GM19468 (cell line): ENCODE data around the gene QSOX2.

Experiments used
- ATAC-seq: cut with Tn5 transposase; IDR thresholded peaks from one replicate; pipeline ENCODE4 v1.9.1; 2021; ENCODE audit warnings: mild to moderate bottlenecking, moderate library complexity, moderate number of reproducible peaks; ENCODE audit not compliant: unreplicated experiment; ENCODE audit errors: extremely low read depth

The QSOX2 gene

DNA sequence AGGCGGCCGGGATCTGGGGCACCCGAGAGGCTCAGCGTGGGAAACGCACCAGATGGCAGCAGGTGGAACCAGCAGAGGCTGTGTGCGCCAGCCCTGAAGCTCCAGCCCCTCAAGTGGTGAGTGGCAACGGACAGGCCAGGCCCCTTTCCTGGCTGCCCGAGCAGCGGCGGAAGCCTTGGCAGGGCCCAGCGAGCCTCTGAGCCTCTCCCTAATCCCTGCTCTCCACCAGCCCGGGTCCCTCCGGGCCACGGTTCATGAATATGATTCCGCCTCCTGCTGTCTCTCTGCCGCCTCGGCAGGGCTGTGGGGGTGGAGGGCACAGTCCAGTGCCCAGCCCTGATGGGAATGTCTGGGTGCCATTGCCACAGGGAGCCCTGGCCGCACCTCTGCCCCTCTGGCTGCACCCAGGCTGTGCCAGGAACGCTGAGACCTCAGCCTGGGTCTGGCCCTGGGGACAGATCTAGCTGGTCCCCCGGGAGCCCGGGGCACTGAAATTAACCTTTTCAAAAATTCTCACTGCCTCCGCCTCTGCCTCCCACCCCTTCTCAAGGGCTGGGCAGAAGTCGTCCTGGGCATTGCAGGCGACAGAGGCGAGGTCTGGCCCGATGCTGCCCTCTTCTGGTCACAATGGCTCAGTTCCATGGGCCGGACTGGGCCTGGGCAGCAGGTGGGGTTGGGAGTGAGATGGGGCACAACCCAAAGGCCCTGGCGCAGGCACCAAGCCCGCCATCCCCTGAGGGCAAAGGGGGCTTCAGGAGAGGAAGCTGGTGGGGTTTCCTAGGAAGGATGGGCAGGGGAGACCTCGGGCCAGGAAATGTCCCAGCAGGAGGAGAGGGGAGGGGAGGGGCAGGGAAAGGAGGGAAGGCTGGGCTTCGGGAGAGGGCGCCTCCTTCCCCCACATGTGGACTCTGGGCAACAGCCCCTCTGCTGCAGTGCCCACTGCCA lies 38.0 kb upstream of the QSOX2 start:
- ATAC-seq, result no peak

- ATAC-seq, result no peak
Observed at GRCh38 chr9:136282272-136282861, 36.8 kb upstream of the QSOX2 start.

DNA sequence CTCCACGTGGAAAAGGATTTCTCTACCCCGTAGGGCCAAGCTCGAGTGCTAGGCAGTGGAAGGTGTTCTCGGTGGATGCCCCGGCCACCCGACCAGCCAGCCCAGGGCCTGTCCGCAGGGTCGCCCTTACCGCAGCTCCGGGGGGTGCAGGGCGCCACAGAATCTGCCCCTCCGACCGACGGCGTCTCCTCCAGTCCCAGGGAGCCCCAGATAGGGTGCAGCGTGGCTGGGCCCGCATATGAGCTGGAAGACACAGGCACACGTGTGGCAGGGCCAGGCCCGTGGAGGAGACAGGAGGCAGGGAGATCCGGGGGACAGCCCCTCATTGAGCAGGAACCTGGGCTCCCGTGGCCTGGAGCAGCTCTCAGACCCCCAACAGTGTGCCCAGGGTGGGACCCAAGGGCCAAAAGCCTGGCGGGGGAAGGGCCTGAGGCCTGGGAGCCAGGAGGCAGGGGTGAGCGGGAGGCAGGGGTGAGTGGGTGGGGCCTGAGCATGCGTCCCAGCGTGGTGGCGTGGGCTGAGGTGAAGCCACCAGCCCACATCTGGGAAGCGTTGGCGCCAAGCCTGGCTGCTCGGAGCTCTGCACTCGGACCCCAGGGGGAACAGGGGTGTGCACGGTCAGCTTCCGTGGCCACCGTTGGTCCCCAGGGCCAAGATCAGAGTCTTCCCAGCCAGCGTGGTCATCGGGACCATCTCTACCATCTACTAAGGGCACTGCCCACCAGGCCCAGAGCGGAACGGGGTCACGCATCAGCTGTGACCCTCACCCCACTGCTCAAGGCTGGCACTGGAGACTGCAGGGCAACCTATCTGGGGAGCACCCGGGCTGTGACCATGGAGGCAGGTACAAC lies 36.0 kb upstream of the QSOX2 start:
- ATAC-seq, result no peak

GRCh38 chr9:136280535-136281315 lies 35.1 kb upstream of the QSOX2 start:
- no peak for ATAC-seq

DNA sequence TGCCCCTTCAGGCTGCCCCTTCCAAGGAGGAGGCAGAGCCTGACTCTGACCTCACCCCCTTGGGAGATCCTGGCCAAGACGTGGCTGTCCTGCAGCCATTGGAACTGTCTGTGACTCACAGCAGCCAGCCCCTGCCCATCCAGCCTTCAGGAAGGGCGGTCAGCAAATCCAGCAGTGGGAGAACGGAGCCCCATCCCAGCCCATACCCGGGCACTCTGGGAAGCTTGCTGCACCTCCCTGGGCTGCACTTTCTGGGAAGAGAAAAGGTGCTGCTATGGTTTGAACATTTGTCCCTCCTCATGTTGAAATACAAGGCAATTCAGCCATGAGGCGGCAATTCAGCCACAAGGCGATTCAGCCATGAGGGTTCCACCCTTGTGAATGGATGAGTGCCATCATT lies 33.9 kb upstream of the QSOX2 start:
- ATAC-seq, result no peak

DNA sequence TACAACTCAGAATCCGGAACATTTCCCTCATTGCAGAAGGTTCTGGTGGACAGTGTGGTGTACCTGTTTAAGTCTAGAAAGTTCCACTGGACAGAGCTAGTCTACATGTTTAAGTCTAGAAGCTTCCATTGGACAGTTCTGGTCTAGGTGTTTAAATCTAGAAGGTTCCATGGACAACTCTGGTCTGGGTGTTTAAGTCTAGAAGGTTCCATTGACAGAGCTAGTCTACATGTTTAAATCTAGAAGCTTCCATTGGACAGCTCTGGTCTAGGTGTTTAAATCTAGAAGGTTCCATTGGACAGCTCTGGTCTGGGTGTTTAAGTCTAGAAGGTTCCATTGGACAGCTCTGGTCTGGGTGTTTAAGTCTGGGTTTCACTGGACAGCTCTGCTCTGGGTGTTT lies 33.3 kb upstream of the QSOX2 start:
- no peak for ATAC-seq

GRCh38 chr9:136278221-136278620 lies 32.6 kb upstream of the QSOX2 start:
- no peak for ATAC-seq

- ATAC-seq, result no peak
Observed at GRCh38 chr9:136277746-136278145, 32.1 kb upstream of the QSOX2 start.

DNA sequence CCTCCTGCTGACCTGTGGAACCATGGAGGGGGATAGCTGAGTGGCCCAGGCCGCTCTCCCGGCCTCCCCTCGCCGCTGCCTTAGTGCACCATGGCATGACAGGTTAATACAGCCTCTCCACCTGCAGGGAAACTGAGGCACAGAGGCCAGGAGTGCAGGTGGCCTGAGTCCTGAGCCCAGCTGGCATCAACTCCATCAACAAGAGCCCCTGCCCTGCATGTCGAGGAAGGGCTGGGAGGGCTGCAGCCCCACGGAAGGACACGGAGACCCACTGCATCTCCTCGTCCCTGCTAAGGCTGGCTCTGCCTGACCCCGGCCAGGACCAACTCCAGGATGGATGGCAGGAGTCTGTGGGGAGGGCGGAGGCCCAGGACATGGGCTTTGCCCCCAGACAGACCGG lies 31.1 kb upstream of the QSOX2 start:
- ATAC-seq, result no peak

DNA sequence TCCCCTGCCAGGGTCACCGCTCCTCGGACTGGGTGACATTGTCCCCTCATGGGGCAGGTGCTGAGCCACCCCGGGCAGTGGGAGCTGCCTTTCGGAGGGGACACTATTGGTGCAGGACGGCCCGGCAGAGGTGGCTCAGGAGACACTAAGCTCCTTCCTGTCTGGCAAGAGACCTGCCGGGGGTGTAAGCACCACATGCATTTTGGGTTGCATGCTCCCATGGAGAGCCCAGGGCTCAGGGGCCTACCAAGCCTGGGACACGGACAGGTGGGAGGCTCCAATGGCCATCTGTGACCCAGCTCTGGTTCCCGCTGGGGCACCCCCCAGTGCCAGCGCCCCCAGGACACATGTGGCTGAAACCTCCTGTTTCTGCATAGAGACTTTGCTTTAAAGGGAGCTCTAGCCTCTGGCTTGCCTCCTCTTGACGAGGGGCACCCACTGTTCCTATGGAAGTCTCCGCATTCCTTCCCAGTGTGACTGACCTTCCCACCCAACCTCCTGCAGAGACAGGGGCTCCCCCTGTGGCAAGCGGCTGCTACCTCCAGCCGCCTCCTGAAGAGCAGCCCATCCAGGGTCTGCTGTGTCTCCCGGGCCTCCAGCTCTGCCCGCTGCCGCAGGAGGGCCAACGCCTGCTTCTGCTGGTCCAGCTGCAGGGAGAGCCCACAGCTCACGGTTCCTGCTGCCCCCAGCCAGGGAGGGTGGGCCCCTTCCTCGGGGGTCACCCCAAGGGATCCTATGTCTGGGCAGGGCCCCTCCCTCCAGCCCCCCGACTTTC lies 30.2 kb upstream of the QSOX2 start:
- ATAC-seq, result no peak

DNA sequence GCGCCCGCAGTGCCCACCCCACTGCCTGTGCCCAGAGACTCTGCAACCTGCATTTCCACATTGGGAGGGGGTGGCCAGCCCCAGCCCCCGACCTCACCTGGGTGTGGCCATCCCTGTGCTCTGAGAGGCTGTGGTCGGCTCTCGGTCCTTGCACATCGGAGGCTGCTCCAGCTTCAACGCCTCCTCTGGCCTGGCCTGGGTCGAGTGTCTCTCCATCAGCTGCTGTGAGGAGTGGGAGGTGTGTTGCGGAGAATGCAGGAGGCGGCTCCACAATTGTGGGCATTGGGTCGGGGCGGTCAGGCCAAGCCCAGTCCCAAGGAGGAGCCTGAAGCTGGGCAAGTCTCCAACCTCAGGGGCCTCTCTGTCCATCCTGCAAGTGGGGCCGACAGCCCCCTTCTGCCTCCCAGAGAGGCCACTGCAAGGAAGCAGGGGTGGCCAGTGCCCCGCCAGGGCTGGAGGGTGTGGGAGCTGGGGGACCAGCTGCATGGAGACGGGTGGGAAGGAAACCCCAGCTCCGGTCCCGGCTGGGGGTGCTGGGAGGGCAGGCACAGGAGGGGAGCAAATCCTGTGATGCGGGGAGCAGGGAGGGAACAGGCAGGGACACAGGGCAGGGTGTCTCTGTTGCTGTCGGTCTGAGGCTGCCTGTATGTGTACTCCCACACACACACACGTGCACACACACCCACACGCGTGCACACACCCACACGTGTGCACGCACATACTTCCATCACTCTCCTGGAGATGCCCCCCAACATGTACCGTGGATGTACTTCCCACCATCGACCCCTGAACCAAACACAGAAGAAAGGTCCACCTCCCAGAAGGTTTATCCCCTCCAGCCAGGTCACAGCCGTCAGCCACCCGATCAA lies 29.4 kb upstream of the QSOX2 start:
- no peak for ATAC-seq

- ATAC-seq, result no peak
Observed at GRCh38 chr9:136273921-136274785, 28.5 kb upstream of the QSOX2 start.

DNA sequence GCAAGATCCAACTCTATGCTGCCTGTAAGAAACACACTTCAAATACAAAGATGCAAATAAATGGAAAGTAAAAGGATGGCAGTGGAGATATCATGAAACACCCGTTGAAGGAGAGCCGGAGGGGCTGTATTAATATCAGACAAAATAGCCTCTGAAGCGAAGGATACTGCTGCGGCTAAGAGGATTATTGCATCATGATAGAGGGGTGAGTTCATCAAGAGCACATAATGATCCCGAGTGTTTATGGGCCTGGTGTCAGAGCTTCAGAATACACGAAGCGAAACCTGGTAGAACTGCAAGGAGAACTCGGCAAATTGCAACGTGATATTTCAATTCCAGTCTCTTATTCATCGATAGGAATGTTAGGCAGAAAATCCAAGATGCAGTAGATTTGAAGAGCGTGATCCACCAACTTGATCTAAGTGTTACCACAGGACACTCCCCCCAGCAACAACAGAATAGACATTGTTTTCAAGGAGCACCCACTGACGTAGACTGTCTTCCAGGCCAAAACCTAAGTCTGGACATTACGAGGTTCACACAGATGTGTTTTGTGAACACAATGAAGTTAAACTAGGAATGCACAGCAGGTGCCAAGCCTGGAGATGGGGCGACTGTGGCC lies 27.7 kb upstream of the QSOX2 start:
- no peak for ATAC-seq

- ATAC-seq, result no peak
Observed at GRCh38 chr9:136270173-136270705, 24.6 kb upstream of the QSOX2 start.

GRCh38 chr9:136268735-136269134 lies 23.1 kb upstream of the QSOX2 start:
- ATAC-seq, result no peak

DNA sequence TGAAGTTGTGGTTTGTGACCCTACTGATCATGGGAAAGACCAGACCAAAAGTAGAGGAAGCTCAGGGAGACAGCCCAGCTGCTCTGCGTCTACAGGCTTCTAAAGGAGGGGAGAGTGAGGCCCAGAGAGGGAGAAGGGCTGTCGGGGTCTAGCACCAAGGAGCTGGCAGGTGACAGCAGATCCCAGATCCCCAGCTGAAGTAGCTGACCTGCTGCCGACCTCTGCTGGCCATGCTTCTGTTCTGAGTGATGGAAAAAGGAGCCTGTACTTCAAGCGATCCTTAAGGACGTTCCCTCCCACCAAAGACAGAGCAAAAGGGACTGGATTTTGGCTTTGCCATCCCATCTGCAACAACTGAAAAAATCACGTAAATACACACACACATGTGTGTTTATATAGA lies 22.7 kb upstream of the QSOX2 start:
- ATAC-seq, result no peak
